Calu3 (cell line): Measurements from ENCODE around the gene RASGRP4. TPM values are rescaled to one million over a fixed set of nuclear protein-coding genes. Genes with fewer than 3 reads are reported as not detected.

Experiments used
- BruUV-seq: library from RNA; stranded (reverse); fragments of 400-500 nt; replicated peaks from 2 replicates; lab custom pipeline; 2021; lab: Mats Ljungman, UMichigan
- CTCF ChIA-PET: fragments of 300-600 bp; sonication (Branson Sonifier 250); formaldehyde crosslinking; loops from one replicate; lab custom pipeline; 2022; ENCODE audit warnings: antibody characterized with exemption; lab: Charles Lee
- DNase-seq: peaks from one replicate; pipeline ENCODE4 v3.0.0; 2022
- H3K27ac Mint-ChIP-seq: one replicate; pipeline ENCODE4 v1.8.0; 2022; ENCODE audit warnings: mixed read lengths; ENCODE audit not compliant: unreplicated experiment
- H3K27me3 Mint-ChIP-seq: one replicate; pipeline ENCODE4 v1.8.0; 2022; ENCODE audit warnings: mixed read lengths; ENCODE audit not compliant: unreplicated experiment
- H3K36me3 Mint-ChIP-seq: one replicate; pipeline ENCODE4 v1.8.0; 2022; ENCODE audit warnings: mild to moderate bottlenecking, moderate library complexity, mixed read lengths; ENCODE audit not compliant: insufficient read depth, unreplicated experiment
- H3K4me1 Mint-ChIP-seq: one replicate; pipeline ENCODE4 v1.8.0; 2022; ENCODE audit warnings: mild to moderate bottlenecking, low read depth, mixed read lengths; ENCODE audit not compliant: unreplicated experiment
- H3K4me3 Mint-ChIP-seq: one replicate; pipeline ENCODE4 v1.8.0; 2022; ENCODE audit warnings: mild to moderate bottlenecking, low read depth, moderate library complexity, mixed read lengths; ENCODE audit not compliant: unreplicated experiment
- H3K9me3 Mint-ChIP-seq: one replicate; pipeline ENCODE4 v1.8.0; 2022; ENCODE audit warnings: low read depth, mixed read lengths; ENCODE audit not compliant: unreplicated experiment
- intact Hi-C: fragments of 100-400 bp; cut with micrococcal nuclease; formaldehyde crosslinking; loops from one replicate; pipeline ENCODE4 v1.10.0; 2022; ENCODE audit not compliant: unreplicated experiment
- total RNA-seq: library from RNA; stranded (reverse); gene quantifications from 2 replicates; pipeline ENCODE4 v1.2.3, GENCODE V29; 2022
- TF ChIP-seq, protein P1 (sequence below): fragments of 200-600 bp; IDR thresholded peaks from one replicate; pipeline ENCODE4 v1.8.0; 2022; ENCODE audit warnings: antibody characterized with exemption; ENCODE audit not compliant: unreplicated experiment

The RASGRP4 gene
- total RNA-seq, 1 experiment from 2014 or later: not detected

DNA sequence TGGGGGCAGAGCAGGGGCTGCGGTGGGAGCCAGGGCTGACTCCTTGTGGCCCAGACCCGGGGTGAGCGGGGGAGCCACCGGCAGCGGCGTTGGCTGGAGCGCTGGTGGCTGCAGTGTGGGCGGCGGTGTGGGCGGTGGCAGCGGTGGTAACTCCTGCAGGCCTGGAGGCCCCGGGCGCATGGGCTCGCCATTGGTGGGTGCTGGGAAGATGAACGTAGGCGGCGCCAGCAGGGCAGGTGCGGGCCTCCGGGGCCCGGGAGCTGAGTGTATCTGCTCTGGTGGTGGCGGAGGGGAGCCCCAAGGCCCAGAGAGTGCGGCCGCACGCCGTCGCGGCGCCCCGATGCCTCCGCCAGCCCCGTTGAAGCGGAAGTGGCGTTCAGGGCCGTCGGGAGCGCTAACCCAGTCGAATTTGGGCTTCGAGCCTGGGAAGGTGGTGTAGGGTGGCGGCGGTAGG is 40.2 kb downstream of the RASGRP4 start:
- DNase-seq: no peak
- intact Hi-C loops: no loop called here
- no TSS peak for BruUV-seq
- TF ChIP-seq, protein P1, sequence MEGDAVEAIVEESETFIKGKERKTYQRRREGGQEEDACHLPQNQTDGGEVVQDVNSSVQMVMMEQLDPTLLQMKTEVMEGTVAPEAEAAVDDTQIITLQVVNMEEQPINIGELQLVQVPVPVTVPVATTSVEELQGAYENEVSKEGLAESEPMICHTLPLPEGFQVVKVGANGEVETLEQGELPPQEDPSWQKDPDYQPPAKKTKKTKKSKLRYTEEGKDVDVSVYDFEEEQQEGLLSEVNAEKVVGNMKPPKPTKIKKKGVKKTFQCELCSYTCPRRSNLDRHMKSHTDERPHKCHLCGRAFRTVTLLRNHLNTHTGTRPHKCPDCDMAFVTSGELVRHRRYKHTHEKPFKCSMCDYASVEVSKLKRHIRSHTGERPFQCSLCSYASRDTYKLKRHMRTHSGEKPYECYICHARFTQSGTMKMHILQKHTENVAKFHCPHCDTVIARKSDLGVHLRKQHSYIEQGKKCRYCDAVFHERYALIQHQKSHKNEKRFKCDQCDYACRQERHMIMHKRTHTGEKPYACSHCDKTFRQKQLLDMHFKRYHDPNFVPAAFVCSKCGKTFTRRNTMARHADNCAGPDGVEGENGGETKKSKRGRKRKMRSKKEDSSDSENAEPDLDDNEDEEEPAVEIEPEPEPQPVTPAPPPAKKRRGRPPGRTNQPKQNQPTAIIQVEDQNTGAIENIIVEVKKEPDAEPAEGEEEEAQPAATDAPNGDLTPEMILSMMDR: no peak
- Mint-ChIP-seq H3K36me3 (peaks cover 75% of the 10 kb centered on the region), H3K4me1 (peaks cover 15% of the 10 kb centered on the region), H3K27ac (no peak overlapping the region), H3K9me3 (no peaks in the 10 kb centered on the region), H3K27me3 (peaks cover 15% of the 10 kb centered on the region), H3K4me3 (no peak overlapping the region)
- CTCF ChIA-PET: no interaction called here

DNA sequence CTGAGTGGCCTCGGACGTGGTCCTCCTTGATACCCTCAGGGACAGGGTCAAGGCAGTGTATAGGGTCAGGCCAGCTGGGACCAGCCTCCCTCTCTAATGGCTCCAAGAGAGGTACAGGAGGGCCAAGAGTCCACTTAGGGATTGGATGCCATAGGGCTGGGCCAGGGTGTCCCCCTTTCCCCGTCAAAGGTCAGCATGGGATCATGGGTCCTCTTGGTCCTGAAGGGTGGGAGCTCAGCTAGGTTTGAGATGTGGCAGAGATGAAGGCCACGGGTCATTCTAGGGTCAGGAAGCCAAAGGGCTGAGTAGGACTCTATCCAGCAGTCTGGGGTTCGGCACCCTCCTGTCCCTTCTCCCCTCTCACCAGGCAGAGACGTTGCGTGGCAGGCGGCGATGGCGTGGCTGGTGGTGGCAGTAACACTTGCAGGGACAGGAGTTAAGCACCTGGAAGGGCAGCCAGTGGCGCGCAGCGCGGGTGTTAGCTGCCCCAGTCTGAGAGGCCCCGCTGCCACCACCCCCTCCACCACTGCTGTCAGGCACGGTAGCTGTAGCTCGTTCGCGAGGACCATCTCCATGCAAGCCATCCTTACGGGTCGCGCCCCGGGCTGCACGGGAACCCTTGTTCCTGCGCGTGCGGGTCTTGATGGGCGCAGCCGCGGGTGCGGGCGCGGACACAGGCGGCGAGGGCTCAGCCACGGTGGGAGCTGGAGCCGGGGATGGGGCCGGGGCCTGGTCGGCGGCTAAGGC is 40.8 kb downstream of the RASGRP4 start:
- no TSS peak for BruUV-seq
- Mint-ChIP-seq H3K4me3 (no peak overlapping the region), H3K27me3 (peaks cover 9% of the 10 kb centered on the region), H3K4me1 (peaks cover 15% of the 10 kb centered on the region), H3K27ac (no peak overlapping the region), H3K9me3 (no peaks in the 10 kb centered on the region), H3K36me3 (peaks cover 78% of the 10 kb centered on the region)
- TF ChIP-seq, protein P1: no peak
- no peak for DNase-seq
- CTCF ChIA-PET: interaction anchor here (0.6 kb wide), 2 partner anchors 116 to 145 kb away, joined by 4 read pairs; no protein-coding TSS in a partner anchor
- intact Hi-C loops: no loop called here

DNA sequence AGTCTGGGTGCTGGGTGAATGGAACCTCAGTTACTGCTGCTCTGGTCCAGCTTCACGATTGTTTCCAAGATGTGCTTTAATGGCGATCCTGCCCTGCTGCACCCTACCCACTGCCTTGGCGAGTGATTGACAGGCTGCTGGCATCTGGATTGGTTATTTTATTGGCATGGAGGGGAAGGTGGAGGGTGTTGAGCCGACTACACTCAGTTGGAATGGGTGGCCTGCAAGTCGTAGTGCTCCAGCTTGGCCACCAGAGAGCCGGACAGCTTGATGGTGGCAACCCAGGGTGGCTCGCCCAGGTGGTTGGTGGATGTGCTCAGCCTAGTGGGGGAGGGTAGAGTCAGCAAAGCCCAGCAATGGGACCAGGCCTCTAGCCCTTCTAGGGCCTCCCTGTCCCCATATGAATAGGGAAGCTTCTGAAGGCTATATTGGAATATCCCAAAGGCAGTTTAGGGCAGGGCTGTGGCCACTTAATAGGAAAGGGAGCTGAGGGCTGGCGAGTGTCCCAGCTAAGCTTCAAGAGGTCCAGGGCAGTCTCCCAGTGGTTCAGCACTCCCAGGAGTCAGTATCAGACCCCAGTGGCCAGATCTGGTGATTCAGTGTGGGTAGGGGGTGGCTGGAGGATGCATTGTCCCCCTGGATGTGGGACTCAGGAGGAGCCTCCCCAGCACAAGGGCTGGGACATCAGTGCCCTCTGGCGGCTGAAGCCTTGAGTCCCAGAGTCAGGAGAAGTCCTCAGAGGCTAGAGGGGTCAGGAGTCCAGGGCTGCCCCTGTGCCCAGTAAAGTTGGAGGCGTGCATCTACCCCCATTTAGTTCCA is 41.6 kb downstream of the RASGRP4 start:
- intact Hi-C loops: no loop called here
- Mint-ChIP-seq H3K27ac (no peak overlapping the region), H3K4me1 (peaks cover 15% of the 10 kb centered on the region), H3K27me3 (peaks cover 1% of the 10 kb centered on the region), H3K36me3 (peaks cover 80% of the 10 kb centered on the region), H3K4me3 (no peak overlapping the region), H3K9me3 (no peaks in the 10 kb centered on the region)
- TF ChIP-seq, protein P1: peak; percentile 52
- BruUV-seq: no TSS peak
- DNase-seq: no peak
- CTCF ChIA-PET: interaction anchor here (0.5 to 1.2 kb wide), 3 partner anchors 10 to 155 kb away, joined by 3 to 4 read pairs (median 3); partner anchors contain the start of gene PSMD8

DNA sequence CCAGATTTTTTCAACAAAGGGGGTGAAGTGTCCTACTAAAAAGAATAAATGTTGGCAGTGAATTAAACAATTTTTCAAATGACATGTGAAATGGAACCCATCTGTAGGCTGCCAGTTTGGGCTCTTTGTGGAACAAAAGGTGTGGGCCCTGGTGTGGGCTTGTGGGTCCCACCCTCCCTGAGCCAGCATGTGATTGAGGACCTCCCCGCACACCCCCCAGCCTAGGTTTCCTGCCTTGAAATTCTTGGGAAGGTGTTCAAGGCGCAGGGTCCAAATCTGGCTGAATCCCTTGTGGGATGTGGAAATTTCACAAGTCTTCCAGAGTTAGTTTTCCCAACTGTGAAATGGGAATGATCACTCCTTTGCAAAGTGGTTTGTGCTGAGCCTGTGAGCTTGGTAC is 42.3 kb downstream of the RASGRP4 start:
- intact Hi-C loops: no loop called here
- Mint-ChIP-seq H3K27ac (no peak overlapping the region), H3K27me3 (no peaks in the 10 kb centered on the region), H3K4me1 (peaks cover 15% of the 10 kb centered on the region), H3K9me3 (no peaks in the 10 kb centered on the region), H3K36me3 (peaks cover 81% of the 10 kb centered on the region), H3K4me3 (no peak overlapping the region)
- TF ChIP-seq, protein P1: no peak
- DNase-seq: no peak
- BruUV-seq: no TSS peak
- CTCF ChIA-PET: interaction anchor here (1.2 kb wide), 1 partner anchor 10 kb away, joined by 3 read pairs; the partner anchor contains the start of gene PSMD8
